ENCODE results near the gene XYLT1.
A peak's percentile ranks its signal among the peaks of the same experiment; 100 is the strongest.

GRCh38 chr16:17467923-17468540 is 2.7 kb downstream of the XYLT1 start:
- TF ChIP-seq, protein P1, sequence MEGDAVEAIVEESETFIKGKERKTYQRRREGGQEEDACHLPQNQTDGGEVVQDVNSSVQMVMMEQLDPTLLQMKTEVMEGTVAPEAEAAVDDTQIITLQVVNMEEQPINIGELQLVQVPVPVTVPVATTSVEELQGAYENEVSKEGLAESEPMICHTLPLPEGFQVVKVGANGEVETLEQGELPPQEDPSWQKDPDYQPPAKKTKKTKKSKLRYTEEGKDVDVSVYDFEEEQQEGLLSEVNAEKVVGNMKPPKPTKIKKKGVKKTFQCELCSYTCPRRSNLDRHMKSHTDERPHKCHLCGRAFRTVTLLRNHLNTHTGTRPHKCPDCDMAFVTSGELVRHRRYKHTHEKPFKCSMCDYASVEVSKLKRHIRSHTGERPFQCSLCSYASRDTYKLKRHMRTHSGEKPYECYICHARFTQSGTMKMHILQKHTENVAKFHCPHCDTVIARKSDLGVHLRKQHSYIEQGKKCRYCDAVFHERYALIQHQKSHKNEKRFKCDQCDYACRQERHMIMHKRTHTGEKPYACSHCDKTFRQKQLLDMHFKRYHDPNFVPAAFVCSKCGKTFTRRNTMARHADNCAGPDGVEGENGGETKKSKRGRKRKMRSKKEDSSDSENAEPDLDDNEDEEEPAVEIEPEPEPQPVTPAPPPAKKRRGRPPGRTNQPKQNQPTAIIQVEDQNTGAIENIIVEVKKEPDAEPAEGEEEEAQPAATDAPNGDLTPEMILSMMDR (IDR thresholded peaks at IDR 0.05) = peak in 5 of 6 experiments; percentile 29 to 78 (median 63)
- TF ChIP-seq POLR2A (IDR thresholded peaks at IDR 0.05) = no peak

Data from thyroid gland (tissue), 4 donors.